ENCODE measurements around the gene GRID1.

GRCh38 chr10:85581371-85581770 is 785.2 kb downstream of the GRID1 start:
- TF ChIP-seq USF2 (CRISPR knock-in tag; IDR thresholded peaks at IDR 0.05) (no peak), STAT6 (CRISPR knock-in tag; conservative IDR thresholded peaks at IDR 0.05; ENCODE audit: low read depth) (no peak), ZNF532 (CRISPR knock-in tag; IDR thresholded peaks at IDR 0.05; ENCODE audit: borderline replicate concordance) (no peak), CTCF (IDR thresholded peaks at IDR 0.05) (no peak), ATF3 (CRISPR knock-in tag; conservative IDR thresholded peaks at IDR 0.05) (no peak), ETV6 (CRISPR knock-in tag; IDR thresholded peaks at IDR 0.05) (no peak), IRF2 (CRISPR knock-in tag; IDR thresholded peaks at IDR 0.05; ENCODE audit: borderline replicate concordance, low read depth) (no peak), NFYB (CRISPR knock-in tag; conservative IDR thresholded peaks at IDR 0.05; ENCODE audit: low read depth) (no peak), ARID4B (CRISPR knock-in tag; IDR thresholded peaks at IDR 0.05; ENCODE audit: borderline replicate concordance) (no peak), ZMAT4 (CRISPR knock-in tag; IDR thresholded peaks at IDR 0.05) (no peak), ZNF121 (CRISPR knock-in tag; IDR thresholded peaks at IDR 0.05) (no peak), MXD4 (CRISPR knock-in tag; IDR thresholded peaks at IDR 0.05; ENCODE audit: borderline replicate concordance) (no peak)

Data from WTC11 (cell line).